GM18909 (cell line): ENCODE results near the gene OSBPL10.

ENCODE experiments used
- ATAC-seq: cut with Tn5 transposase; IDR thresholded peaks from one replicate; pipeline ENCODE4 v1.9.1; 2021; ENCODE audit warnings: mild to moderate bottlenecking; ENCODE audit not compliant: unreplicated experiment, poor library complexity

The OSBPL10 gene

DNA sequence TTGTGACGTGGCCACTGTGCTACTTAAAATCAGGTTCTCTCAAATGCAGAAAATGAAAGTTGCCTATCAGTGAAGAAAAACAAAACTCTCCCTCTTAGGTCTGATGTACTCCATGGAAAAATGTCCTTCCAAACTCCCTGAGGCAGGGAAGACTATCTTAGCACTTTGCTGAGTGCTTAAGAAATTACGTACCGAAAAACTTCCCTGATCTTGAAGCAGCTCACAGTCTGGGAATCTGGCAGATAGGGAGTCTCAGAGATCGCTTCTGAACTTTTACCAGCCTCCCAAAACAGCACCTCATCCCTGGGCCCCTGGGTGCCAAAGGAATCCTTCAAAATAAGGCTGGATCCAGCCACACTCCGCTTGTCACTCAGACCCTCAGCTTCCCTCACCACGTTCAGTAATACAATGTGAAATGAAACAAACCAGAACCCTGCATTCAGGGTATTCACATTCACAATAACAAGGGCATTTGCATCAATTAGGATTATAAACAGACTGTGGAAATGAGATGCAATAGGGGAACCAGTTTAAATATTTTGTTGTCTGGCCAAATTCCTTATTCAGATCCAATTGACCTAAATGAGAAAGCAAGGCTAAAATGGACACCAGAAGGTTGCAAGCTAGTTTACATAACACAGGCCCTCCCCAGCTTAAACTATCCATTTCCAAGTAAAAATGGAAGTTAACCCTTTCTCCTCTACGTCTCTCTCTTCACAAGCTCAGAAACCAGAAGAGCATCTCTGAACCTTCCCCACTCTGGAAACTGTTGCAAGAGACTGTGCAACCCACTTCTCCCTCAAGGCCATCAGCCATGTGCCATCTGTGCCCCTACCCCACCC, 20.9 kb downstream of the OSBPL10 start:
- ATAC-seq, result peak; percentile 27

DNA sequence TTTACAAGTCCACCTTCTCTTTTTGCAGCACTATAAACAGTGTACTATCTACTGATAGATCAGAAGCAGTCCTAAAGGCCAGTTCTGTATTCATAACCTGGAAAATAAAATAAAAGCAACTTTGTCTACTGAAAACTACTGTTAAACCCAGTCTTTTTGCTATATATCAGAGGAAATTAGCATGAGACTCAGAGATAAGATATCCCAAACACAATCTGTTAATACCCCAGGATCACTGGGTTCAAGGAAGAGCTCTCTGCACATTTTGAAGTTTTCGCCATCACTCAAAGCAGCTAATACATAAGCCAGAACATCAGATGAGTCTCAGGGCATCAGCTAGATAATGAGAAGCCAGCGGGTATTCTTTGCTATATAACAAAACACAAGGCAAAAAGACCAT, 21.8 kb downstream of the OSBPL10 start:
- ATAC-seq, result no peak

GRCh38 chr3:31958701-31959152, 22.3 kb downstream of the OSBPL10 start:
- no peak for ATAC-seq

DNA sequence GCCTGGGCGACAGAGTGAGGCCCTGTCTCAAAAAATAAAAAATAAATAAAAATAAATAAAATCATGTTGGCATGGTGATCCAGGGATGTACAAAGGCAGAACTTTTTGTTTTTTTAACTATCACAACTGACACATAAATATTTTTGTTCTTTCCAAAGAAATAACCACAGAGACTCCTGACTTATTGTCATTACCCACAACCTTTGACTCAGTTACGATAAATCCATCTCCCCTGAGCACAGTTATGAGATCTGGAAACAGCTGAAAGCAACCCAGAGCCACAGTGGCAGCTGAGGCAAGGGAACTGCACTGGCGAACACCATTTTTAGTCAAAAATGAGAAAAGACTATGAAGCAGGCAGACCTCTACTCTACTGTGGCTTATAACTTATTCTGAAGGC, 24.0 kb downstream of the OSBPL10 start:
- no peak for ATAC-seq

DNA sequence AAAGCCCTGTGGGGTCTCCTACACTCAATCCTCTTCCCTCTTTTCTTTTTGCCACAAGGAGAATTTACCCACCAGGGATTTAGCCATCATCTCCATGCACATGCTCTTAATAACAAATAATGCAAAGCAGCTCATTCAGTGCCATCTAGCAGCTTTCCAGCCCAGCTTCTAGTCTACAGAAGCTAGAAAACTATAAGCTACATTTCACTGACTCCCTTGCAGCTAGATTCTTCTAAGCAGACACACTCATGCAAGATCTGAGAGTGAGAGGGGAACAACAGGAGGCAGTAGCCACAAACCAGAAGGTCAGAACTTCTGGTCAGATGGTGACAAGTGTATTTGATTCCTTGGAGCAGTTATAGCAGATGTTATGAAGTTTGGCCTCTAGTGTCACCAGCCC, 25.5 kb downstream of the OSBPL10 start:
- ATAC-seq, result no peak

GRCh38 chr3:31953636-31954035, 27.4 kb downstream of the OSBPL10 start:
- ATAC-seq, result no peak

- ATAC-seq, result no peak
Measured at GRCh38 chr3:31953091-31953490, 28.0 kb downstream of the OSBPL10 start.

DNA sequence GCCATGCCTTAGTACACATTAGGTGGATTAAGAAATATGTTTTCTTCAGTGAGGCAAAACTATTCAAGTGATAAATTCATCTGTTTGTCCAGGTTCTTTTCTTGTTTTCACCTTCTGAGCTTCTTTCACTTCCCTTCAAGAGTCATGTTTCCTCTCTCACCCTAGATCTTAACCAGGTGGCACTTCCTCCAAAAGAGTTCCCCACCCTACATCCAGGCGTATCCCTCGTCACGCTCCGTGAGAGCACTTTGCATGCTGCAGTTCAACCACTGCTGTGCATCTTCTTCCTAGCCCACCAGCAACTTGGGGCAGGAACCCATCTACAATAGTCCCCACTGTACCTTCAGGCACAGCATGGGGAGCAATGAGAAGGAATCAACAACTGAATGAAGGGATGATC, 28.9 kb downstream of the OSBPL10 start:
- ATAC-seq, result peak; percentile 87

DNA sequence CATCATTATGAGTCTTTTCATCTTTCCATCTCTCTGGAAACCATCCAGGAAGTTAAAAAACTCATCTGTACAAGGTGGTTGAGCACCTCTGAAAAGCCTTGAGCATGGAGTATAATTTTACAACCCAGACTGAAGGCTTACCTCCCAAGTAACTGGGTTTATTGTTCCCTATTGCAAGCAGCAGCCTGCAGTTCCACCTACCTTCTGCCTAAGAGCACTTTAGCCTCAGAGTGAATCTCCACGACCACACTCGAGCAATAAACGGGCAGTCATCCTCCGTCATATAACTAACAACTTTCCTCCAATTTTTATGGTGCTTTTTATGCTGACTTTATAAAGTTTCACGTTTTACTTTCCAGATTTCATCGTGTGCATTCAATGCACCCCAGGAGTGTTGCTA, 32.8 kb downstream of the OSBPL10 start:
- ATAC-seq, result no peak

DNA sequence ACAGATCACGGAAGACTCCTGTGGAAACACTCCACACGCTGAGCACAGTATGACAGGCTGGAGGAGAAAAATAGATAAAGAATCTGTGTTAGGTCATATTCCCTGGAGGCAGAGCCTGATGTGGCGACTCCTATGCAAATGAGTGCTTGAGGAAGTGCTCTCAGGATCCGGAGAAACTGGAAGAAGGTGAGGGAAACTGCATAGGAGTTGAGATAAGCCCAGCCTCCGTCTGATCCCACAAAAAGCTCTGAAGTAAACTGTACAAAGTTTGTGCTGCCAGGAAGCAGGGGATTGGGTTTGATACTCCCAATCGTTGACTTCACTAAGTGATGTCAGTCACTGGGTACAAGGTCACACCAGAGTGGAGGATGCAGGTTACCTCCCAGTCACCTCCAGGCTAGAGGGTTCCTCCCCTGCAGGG, 33.4 kb downstream of the OSBPL10 start:
- ATAC-seq, result no peak

DNA sequence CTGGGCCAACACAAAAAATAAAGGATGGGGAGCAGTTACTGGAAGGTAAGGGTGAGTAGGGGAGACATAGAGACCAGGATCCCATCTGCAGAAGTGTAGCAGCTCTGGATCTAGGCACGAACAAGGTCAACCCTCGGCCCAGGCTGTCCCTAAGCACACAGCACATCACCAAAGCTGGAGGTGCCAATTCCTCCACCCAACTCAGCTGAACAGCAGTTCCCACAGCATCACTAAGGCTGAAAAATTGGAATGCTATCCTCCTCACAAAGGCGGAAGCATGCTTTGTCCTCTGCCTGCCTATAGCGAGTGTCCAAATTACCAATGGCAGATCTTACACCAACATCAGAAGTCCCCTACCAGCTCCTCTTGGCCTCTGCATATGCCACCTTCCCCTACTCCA, 33.9 kb downstream of the OSBPL10 start:
- ATAC-seq, result no peak

- peak; percentile 46 for ATAC-seq
Measured at GRCh38 chr3:31946484-31947081, 34.5 kb downstream of the OSBPL10 start.

GRCh38 chr3:31945738-31946052, 35.4 kb downstream of the OSBPL10 start:
- peak; percentile 23 for ATAC-seq

- no peak for ATAC-seq
Measured at GRCh38 chr3:31943041-31943440, 38.0 kb downstream of the OSBPL10 start.

DNA sequence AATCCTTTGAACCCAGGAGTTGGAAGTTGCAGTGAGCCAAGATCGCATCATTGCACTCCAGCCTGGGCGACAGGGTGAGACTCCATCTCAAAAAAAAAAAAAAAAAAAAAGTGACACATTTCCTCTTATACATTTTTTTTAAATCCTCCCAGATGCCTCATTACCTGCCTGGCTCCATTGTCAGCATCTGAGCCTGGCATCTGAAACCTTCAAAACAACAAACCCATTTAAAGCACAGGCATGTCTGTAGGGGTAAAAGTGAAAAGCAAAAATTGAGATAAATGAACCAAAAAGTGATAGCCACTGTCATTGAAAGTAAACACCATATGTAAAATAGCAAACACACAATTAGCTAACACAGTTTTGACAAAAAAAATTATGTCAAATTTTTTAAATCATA, 38.6 kb downstream of the OSBPL10 start:
- no peak for ATAC-seq

GRCh38 chr3:31937225-31937624, 43.8 kb downstream of the OSBPL10 start:
- no peak for ATAC-seq

- no peak for ATAC-seq
Measured at GRCh38 chr3:31936420-31937060, 44.5 kb downstream of the OSBPL10 start.

- no peak for ATAC-seq
Measured at GRCh38 chr3:31934866-31935265, 46.2 kb downstream of the OSBPL10 start.

DNA sequence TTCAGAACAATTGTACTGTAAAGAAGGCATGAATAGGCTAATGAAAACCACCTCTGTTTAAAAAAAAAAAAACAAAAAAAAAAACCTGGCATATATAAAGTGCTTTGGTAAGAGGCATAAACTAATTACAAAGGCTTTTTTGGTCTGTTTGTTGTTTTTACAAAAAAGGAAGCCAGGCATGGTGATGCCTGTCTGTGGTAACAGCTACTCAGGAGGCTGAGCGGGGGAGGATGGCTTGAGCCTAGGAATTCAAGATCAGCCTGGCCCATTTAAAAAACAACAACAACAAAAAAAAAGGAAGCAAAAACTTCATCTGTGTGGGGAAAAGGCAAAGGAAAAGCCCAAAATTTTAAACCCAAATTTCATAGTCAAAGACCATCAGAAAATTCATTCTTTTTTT, 47.0 kb downstream of the OSBPL10 start:
- ATAC-seq, result no peak

DNA sequence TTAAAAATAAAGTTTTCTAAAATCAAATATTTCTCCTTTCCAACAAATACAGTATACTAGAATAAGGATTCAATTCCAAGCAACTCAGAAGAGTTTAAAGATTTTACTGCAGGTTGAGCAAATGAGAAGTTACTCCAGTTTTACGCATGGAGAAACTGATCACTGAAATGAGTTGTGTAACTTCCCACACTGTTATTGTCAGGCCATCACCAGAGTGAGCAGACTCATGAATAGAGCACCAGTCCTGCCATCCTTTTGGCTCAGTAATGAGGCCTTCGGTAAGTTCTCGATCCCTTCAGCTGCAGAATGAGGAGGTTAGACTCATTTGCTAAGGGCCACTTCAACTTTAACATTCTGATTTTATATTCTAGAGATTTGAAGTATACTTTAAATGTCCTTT, 48.1 kb downstream of the OSBPL10 start:
- ATAC-seq, result no peak

DNA sequence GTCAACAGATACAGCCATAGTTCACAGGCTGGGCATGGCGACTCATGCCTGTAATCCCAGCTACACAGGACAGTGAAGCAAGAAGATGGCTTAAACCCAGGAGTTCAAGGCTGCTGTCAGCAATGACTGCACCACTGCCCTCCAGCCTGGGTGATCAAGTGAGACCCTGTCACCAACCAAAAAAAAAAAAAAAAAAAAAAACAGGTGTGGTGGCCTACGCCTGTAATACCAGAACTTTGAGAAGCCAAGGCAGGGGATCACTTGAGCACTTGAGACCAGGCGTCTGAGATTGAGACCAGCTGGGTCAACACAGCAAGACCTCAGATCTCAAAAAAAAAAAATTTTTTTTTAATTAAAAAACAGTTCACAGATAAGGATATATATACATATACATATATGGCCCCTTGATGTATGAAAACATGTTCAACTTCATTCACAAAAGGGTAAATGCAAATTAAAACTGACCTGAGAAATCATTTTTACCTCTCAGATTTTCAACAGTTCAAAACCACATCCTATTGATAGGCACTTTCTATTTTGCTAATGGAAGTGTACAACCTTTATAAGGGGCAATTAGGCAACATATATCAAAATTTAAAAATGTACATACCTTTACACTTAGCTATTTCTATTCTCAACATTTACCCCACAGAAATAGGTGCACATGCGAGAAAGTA, 51.1 kb downstream of the OSBPL10 start:
- ATAC-seq, result no peak
